ENCODE data around the gene KRT86.
"Not testable (repeated sequence)": the region's sequence is repeated elsewhere in the genome, so short reads cannot be mapped to it uniquely, and the experiment has no call there.

Gene KRT86

DNA sequence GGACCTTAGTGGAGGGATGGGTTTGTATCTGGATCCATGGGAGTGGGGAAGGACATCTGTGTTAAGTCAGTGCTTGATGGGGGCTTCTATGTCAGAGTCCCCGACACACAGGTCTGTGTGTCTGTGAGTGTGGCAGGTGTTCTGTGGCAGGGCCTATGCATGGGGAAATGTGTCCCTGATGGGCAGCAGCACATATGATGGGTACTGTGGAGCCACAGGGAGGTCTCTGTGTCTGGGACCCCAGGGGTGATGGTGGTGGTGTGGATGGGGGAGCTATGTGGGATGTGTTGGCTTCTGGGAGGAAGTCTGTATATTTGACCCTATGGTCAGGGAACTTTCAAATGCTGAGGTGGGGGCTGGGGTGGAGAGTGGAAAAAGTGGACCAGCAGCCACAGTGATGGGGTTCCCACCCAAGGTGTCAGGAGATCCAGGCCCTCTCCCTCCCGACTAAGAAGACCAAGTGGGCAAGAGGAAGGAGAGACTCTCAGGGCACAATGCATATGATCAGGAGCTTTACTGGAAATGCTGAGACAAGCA lies 24.9 kb upstream of the KRT86 start:
- Histone ChIP-seq H3K9me3 (ENCODE audit: control insufficient read depth, low read length) (no peaks in the 10 kb centered on the region), H3K27me3 (ENCODE audit: control insufficient read depth, insufficient read depth, low read length) (peaks cover 9% of the 10 kb centered on the region), H3K9ac (ENCODE audit: low read length) (no peak overlapping the region), H3K36me3 (ENCODE audit: control insufficient read depth, insufficient read depth, low read length) (no peaks in the 10 kb centered on the region), H3K4me1 (ENCODE audit: control insufficient read depth, insufficient read depth, low read length) (peaks cover 52% of the 10 kb centered on the region), H3K4me3 (ENCODE audit: low read length) (no peak overlapping the region)

DNA sequence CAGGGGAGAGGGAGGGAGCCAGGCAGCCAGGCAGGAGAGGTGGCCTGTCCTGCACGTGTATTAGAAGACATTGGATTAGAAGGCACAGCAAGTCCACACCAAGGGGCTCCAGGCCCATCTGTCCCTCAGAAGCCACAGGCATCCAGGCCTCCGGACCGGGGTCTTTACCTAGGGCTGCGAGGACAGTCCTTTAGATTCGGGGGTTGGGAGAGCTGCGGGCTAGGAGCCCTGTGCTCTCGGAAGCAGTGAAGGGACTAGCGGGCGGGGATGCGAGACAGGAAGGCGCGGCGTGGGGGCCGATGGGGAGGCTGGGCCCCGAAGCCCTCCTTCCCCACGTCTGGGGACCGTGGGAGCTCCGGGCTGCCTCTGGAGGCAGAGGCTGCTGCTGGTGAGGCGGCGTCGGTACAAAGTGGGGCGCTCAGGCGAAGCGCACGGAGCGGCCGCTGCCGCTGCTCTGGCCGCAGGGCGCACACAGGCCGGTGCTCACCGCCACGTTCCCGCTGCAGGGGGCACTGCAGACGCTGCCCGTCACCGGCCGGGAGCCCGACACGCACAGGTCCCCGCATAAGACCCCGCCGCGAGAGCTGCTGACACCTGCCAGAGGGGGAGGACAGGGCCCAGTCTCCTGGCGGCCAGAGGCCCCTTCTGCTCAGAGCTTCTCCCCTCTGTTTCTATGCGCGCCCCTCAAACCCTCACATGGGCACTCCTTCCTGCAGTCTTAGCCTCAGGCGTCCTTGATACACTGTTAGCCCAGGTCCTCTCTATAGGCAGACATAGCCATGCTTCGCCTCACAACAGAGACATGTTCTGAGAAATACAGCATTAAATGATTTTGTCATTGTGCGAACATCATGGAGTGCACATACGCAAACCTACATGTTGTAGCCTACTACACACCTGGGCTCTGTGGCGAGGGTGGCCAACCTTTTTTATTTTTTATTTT lies 24.1 kb upstream of the KRT86 start:
- Histone ChIP-seq H3K4me1 (ENCODE audit: control insufficient read depth, insufficient read depth, low read length) (peaks cover 46% of the 10 kb centered on the region), H3K9me3 (ENCODE audit: control insufficient read depth, low read length) (no peaks in the 10 kb centered on the region), H3K36me3 (ENCODE audit: control insufficient read depth, insufficient read depth, low read length) (no peaks in the 10 kb centered on the region), H3K27me3 (ENCODE audit: control insufficient read depth, insufficient read depth, low read length) (peaks cover 9% of the 10 kb centered on the region), H3K9ac (ENCODE audit: low read length) (no peak overlapping the region), H3K4me3 (ENCODE audit: low read length) (no peak overlapping the region)

DNA sequence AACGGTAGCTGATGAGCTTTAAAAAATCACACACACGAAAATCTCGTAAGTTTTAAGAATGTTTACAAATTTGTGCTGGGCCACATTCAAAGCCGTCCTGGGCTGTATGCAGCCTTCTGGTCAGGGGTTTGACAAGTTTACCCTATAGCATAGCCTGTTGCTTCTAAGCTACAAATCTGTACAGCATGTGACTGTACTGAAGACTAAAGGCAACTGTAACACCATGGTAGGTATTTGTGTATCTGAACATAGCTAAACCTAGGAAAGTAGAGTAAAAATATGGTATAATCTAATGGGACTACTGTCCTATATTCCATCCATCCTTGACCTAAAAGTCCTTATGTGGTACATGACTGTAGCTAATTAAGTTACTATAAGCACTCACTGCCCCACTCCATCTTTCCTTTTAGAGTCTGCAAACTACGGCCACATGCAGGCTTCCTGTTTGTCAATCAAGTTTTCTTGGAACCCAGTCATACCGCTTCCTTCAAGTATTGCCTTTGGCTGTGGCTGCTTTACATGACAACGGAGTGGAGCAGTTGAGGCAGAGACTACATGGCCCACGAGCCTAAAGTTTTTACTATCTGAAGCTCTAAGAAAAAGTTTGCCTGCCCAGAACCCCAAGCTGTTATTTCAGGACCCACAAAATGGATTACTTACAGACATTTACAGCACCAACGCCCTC lies 22.9 kb upstream of the KRT86 start:
- Histone ChIP-seq H3K4me1 (ENCODE audit: control insufficient read depth, insufficient read depth, low read length) (peaks cover 34% of the 10 kb centered on the region), H3K4me3 (ENCODE audit: low read length) (no peak overlapping the region), H3K36me3 (ENCODE audit: control insufficient read depth, insufficient read depth, low read length) (no peaks in the 10 kb centered on the region), H3K27me3 (ENCODE audit: control insufficient read depth, insufficient read depth, low read length) (peaks cover 15% of the 10 kb centered on the region), H3K9ac (ENCODE audit: low read length) (no peak overlapping the region), H3K9me3 (ENCODE audit: control insufficient read depth, low read length) (no peaks in the 10 kb centered on the region)

DNA sequence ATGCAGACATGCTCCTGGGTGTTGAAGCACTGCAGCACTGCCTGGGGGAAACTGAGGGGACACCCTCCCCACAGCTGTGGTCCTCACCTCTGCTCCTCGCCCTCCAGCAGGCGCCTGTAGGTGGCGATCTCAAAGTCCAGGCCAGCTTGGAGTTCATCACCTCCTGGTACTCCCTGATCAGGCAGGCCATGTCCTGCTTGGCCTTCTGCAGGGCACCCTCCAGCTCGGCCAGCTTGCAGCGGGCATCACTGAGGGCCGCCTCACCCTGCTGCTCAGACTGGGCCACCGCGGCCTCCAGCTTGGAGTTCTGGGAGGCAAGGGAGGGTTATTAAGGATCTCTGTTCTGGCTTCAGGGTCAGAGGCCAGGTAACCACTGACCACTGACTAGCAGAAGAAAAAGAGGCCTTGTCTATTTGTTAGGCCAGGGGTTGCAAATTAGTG lies 22.2 kb upstream of the KRT86 start:
- H3K9ac ChIP-seq (ENCODE audit: low read length); H3K4me3 ChIP-seq (ENCODE audit: low read length); H3K36me3 ChIP-seq (ENCODE audit: control insufficient read depth, insufficient read depth, low read length); H3K9me3 ChIP-seq (ENCODE audit: control insufficient read depth, low read length): not testable (repeated sequence)
- Histone ChIP-seq H3K4me1 (ENCODE audit: control insufficient read depth, insufficient read depth, low read length) (peaks cover 27% of the 10 kb centered on the region), H3K27me3 (ENCODE audit: control insufficient read depth, insufficient read depth, low read length) (peaks cover 22% of the 10 kb centered on the region)

DNA sequence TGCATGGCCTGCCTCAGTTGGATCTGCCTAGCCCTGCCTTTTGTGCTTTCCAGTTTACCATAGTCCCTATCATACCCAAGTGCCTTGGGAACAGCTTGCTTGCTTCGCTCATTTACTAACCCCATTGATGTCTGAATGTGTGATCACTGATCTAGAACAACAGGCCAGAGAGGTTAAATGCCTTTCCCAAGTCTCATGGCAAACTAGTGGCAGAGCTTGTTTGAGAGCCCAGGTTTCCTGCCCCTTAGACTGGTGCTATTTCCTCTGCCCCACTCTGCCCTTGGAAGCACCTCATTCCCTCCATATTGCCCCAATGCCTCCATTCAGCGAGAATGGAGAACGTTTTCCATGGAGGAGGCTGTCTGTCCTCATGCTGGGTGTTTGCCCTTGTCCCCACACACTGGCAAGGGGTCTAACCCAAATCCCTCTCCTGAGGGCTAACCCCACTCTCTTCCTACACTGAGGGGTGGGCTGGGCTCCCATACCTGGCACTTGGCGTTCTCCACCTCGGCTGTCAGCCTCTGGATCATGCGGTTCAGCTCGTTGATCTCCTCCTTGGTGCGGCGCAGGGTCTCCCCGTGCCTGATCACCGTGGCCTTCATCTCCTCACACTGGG lies 21.6 kb upstream of the KRT86 start:
- H3K9me3 ChIP-seq (ENCODE audit: control insufficient read depth, low read length), result no peaks in the 10 kb centered on the region
- peaks cover 21% of the 10 kb centered on the region for H3K4me1 ChIP-seq (ENCODE audit: control insufficient read depth, insufficient read depth, low read length)
- H3K27me3 ChIP-seq (ENCODE audit: control insufficient read depth, insufficient read depth, low read length), result peaks cover 28% of the 10 kb centered on the region
- H3K9ac ChIP-seq (ENCODE audit: low read length), result no peak overlapping the region
- H3K36me3 ChIP-seq (ENCODE audit: control insufficient read depth, insufficient read depth, low read length), result no peaks in the 10 kb centered on the region
- H3K4me3 ChIP-seq (ENCODE audit: low read length), result no peak overlapping the region

DNA sequence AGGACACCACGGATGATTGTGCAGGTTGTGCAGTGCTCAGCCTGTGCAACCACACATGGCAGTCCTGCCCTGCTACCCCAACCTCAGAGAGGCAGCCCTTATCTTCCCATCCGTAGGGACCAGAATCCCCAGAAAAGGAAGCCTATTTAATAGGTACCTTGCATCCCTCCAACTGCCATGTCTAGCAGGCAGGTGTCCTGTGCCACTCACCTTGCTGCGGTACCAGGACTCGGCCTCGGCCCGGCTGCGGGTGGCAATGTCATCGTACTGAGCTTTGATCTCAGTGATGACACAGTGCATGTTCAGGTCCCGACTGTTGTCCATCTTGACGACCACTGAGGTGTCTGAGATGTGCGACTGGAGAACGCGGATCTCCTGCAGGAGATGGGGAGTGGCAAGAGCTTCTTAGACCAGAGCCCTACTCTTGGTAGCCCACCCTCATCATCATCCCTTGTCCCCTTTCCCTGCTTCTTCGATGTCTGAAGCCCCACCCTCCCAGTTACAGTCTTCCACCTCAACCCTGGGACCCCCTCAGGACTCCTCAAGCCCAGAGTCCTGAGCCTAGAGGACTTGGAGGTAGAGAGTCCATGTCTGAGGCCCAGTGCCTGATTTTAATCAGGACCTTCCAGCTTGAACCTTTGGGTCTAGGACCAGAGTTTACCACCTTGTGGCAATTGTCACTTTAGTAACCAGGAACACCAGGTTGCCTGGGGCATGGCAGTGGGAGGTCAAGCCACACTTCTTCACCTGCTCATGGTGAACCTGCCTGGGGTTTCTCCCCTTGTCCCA lies 20.9 kb upstream of the KRT86 start:
- H3K27me3 ChIP-seq (ENCODE audit: control insufficient read depth, insufficient read depth, low read length), result peaks cover 36% of the 10 kb centered on the region
- H3K9ac ChIP-seq (ENCODE audit: low read length), result no peak overlapping the region
- H3K4me3 ChIP-seq (ENCODE audit: low read length), result no peak overlapping the region
- H3K9me3 ChIP-seq (ENCODE audit: control insufficient read depth, low read length), result no peaks in the 10 kb centered on the region
- H3K36me3 ChIP-seq (ENCODE audit: control insufficient read depth, insufficient read depth, low read length), result no peaks in the 10 kb centered on the region
- peaks cover 15% of the 10 kb centered on the region for H3K4me1 ChIP-seq (ENCODE audit: control insufficient read depth, insufficient read depth, low read length)

DNA sequence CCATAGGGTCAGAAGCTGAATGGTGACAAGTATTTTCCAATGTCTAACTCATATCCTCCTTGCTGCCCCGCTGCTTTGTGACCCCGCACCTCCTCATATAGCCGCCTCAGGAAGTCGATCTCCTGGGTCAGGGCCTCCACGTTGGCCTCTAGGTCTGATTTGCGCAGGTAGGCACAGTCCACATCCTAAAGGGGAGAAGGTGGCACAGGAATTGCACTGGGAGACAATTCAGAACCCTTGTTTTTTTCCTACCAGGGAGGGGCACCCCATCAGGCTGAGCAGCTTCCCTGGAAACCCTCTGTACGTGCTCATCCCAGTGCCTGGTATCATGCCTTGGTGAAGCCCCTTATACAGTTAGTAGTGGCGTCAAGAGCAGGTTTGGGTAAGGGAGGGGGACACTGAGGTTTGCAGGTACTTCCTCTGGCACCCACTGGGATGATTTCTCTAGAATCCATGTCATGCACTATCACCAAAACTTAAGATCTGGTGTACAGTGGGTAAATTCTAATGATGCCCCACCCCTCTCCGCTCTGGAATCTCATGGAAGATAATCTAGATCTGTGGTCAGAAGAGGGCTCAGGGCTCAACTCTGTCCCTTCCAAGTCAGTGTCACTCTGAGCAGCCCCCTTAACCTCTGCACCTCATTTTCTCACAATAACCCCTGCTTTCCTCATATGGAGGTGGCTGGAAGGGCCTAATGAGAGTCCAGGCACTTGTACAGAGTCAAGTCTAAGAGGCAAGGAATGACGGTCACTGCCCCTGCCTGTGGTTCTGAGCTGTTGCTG lies 20.1 kb upstream of the KRT86 start:
- H3K36me3 ChIP-seq (ENCODE audit: control insufficient read depth, insufficient read depth, low read length), result no peaks in the 10 kb centered on the region
- H3K9me3 ChIP-seq (ENCODE audit: control insufficient read depth, low read length), result no peaks in the 10 kb centered on the region
- H3K4me1 ChIP-seq (ENCODE audit: control insufficient read depth, insufficient read depth, low read length), result peaks cover 10% of the 10 kb centered on the region
- no peak overlapping the region for H3K4me3 ChIP-seq (ENCODE audit: low read length)
- peaks cover 42% of the 10 kb centered on the region for H3K27me3 ChIP-seq (ENCODE audit: control insufficient read depth, insufficient read depth, low read length)
- H3K9ac ChIP-seq (ENCODE audit: low read length), result no peak overlapping the region

DNA sequence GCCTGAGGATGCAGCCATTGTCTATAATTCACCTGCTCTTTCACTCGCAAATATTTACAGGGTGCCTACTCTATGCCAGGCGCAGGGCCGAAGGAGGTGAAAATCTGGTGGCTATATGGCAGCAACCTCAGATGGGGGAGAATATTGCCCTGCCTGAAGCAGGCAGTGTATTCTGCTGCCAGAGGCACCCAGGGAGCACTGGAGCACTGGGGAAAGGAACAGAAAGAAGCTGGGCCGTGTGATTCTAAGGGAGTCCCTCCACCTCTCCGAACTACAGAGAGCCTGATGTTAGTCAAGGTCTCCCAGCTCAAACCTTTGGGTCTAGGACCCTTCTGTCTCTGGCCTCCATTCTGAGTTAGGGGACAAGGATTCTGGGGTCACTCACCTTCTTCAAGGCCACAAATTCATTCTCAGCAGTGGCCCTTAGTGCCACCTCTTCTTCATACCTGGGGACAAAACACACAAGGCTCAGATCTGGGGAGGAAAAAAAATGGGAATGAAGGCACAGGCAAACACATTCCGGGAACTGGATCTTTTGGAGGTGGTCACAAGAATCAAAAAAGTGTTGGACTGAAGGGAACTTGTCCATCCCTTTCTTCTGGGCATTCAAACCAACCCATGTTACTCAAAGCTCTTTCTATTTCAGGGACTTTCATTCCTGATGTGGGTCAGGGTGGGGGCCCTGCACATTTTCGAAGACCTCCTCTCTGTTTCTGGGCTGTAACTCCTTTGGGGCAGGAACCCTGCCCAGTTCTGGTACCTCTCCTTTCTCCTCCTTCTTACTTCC lies 19.3 kb upstream of the KRT86 start:
- Histone ChIP-seq H3K4me1 (ENCODE audit: control insufficient read depth, insufficient read depth, low read length) (peaks cover 5% of the 10 kb centered on the region), H3K27me3 (ENCODE audit: control insufficient read depth, insufficient read depth, low read length) (peaks cover 40% of the 10 kb centered on the region), H3K9ac (ENCODE audit: low read length) (no peak overlapping the region), H3K9me3 (ENCODE audit: control insufficient read depth, low read length) (no peaks in the 10 kb centered on the region), H3K4me3 (ENCODE audit: low read length) (no peak overlapping the region), H3K36me3 (ENCODE audit: control insufficient read depth, insufficient read depth, low read length) (no peaks in the 10 kb centered on the region)

DNA sequence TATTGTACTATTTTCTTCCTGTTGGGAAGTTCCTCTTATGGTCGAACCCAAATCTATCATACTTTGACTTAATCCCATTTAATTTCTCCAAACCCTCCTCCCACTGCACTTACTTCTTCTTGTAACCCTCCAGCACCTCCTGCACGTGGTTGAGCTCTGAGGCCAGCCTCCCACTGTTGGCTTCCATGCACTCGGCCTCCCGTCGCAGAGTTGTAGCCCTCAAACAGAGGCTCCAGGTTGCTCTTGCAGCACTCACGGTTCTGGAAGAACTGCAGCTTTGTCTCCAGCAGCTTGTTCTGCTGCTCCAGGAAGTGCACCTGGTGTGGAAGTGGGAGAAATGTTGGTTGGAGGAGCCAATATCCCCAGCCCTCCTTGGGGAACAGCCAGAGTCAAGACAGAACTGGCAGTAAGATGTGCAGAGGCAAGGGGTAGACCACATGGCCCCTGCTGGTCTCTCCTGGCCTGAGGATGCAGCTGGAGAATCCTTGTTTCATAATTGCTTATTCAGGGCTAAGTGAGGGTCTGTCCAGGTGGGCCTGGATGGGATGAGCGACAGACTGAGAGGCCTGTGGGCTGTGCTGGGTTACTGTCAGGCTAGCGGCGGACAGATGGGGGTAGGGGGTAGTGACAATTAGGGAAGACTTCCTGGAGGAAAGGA lies 18.4 kb upstream of the KRT86 start:
- Histone ChIP-seq H3K4me3 (ENCODE audit: low read length) (no peak overlapping the region), H3K9ac (ENCODE audit: low read length) (no peak overlapping the region), H3K4me1 (ENCODE audit: control insufficient read depth, insufficient read depth, low read length) (peaks cover 5% of the 10 kb centered on the region), H3K27me3 (ENCODE audit: control insufficient read depth, insufficient read depth, low read length) (peaks cover 40% of the 10 kb centered on the region), H3K9me3 (ENCODE audit: control insufficient read depth, low read length) (no peaks in the 10 kb centered on the region), H3K36me3 (ENCODE audit: control insufficient read depth, insufficient read depth, low read length) (no peaks in the 10 kb centered on the region)

DNA sequence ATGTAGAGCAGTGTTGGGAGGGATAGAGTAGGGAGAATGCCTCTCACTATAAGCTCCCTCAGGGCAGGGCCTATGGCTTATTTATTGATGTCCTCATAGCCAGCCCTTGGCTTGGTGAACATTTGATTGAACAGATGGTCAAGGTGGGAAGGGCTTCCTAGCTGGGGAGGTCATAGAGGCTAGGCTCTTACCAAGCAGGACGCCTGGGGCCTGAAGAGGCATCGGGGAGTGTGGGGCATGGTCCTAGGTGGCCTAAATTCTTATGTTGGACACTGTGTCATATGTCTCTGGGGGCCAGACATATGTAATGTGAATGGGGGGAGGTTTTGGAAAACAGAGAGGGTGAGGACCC lies 17.9 kb upstream of the KRT86 start:
- H3K4me3 ChIP-seq (ENCODE audit: low read length), result no peak overlapping the region
- H3K27me3 ChIP-seq (ENCODE audit: control insufficient read depth, insufficient read depth, low read length), result peaks cover 40% of the 10 kb centered on the region
- H3K9ac ChIP-seq (ENCODE audit: low read length), result no peak overlapping the region
- H3K9me3 ChIP-seq (ENCODE audit: control insufficient read depth, low read length), result no peaks in the 10 kb centered on the region
- H3K4me1 ChIP-seq (ENCODE audit: control insufficient read depth, insufficient read depth, low read length), result peaks cover 5% of the 10 kb centered on the region
- no peaks in the 10 kb centered on the region for H3K36me3 ChIP-seq (ENCODE audit: control insufficient read depth, insufficient read depth, low read length)

All from mucosa of stomach (tissue), 1 donor.